Measurements from ENCODE around the gene GDPD3. TPM values are rescaled to one million over a fixed set of nuclear protein-coding genes. Genes with fewer than 3 reads are reported as not detected.

Gene GDPD3
- total and polyA plus RNA-seq, 2 experiments from 2014 or later, result 0.94 to 1.4 TPM

DNA sequence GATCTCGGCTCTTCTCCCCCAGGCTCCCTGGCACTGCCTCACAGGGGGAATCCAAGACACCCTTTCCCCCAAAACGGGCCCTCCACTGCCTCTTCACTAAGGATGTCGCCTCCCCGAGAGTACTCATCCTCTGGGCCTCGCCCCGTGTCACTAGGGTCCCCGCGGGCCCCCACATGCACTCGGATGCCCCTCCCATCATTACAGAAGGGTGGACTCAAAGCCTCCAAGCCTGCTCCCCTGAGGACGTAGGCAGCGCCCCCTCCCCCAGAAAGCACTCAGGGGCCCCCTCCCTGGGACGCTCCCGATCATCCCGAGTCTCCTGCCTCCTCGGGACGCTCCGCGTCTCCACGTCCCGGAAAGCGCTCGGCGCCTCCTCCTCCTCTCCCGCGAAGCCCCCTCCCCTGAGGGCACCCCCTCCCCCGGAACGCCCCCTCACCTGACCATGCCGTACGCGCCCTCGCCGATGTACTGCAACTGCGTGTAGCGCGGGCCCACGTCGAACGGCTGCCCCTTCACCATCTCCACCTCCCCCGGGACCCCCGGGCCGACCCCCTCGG, 9.3 kb upstream of the GDPD3 start (continued):
- TF ChIP-seq, protein P1, sequence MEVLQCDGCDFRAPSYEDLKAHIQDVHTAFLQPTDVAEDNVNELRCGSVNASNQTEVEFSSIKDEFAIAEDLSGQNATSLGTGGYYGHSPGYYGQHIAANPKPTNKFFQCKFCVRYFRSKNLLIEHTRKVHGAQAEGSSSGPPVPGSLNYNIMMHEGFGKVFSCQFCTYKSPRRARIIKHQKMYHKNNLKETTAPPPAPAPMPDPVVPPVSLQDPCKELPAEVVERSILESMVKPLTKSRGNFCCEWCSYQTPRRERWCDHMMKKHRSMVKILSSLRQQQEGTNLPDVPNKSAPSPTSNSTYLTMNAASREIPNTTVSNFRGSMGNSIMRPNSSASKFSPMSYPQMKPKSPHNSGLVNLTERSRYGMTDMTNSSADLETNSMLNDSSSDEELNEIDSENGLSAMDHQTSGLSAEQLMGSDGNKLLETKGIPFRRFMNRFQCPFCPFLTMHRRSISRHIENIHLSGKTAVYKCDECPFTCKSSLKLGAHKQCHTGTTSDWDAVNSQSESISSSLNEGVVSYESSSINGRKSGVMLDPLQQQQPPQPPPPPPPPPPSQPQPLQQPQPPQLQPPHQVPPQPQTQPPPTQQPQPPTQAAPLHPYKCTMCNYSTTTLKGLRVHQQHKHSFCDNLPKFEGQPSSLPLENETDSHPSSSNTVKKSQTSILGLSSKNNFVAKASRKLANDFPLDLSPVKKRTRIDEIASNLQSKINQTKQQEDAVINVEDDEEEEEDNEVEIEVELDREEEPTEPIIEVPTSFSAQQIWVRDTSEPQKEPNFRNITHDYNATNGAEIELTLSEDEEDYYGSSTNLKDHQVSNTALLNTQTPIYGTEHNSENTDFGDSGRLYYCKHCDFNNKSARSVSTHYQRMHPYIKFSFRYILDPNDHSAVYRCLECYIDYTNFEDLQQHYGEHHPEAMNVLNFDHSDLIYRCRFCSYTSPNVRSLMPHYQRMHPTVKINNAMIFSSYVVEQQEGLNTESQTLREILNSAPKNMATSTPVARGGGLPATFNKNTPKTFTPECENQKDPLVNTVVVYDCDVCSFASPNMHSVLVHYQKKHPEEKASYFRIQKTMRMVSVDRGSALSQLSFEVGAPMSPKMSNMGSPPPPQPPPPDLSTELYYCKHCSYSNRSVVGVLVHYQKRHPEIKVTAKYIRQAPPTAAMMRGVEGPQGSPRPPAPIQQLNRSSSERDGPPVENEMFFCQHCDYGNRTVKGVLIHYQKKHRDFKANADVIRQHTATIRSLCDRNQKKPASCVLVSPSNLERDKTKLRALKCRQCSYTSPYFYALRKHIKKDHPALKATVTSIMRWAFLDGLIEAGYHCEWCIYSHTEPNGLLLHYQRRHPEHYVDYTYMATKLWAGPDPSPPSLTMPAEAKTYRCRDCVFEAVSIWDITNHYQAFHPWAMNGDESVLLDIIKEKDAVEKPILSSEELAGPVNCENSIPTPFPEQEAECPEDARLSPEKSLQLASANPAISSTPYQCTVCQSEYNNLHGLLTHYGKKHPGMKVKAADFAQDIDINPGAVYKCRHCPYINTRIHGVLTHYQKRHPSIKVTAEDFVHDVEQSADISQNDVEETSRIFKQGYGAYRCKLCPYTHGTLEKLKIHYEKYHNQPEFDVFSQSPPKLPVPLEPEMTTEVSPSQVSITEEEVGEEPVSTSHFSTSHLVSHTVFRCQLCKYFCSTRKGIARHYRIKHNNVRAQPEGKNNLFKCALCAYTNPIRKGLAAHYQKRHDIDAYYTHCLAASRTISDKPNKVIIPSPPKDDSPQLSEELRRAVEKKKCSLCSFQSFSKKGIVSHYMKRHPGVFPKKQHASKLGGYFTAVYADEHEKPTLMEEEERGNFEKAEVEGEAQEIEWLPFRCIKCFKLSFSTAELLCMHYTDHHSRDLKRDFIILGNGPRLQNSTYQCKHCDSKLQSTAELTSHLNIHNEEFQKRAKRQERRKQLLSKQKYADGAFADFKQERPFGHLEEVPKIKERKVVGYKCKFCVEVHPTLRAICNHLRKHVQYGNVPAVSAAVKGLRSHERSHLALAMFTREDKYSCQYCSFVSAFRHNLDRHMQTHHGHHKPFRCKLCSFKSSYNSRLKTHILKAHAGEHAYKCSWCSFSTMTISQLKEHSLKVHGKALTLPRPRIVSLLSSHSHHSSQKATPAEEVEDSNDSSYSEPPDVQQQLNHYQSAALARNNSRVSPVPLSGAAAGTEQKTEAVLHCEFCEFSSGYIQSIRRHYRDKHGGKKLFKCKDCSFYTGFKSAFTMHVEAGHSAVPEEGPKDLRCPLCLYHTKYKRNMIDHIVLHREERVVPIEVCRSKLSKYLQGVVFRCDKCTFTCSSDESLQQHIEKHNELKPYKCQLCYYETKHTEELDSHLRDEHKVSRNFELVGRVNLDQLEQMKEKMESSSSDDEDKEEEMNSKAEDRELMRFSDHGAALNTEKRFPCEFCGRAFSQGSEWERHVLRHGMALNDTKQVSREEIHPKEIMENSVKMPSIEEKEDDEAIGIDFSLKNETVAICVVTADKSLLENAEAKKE (CRISPR knock-in tag; IDR thresholded peaks at IDR 0.05), result no peak
- TF ChIP-seq CREB1 (CRISPR knock-in tag; IDR thresholded peaks at IDR 0.05; ENCODE audit: low read depth) (no peak), NANOG (IDR thresholded peaks at IDR 0.05; ENCODE audit: borderline replicate concordance) (no peak), ZNF331 (CRISPR knock-in tag; IDR thresholded peaks at IDR 0.05; ENCODE audit: low read depth) (no peak), ZNF114 (CRISPR knock-in tag; IDR thresholded peaks at IDR 0.05) (no peak), EZH2phosphoT487 (IDR thresholded peaks at IDR 0.05; ENCODE audit: unreplicated experiment) (no peak), EZH2 (IDR thresholded peaks at IDR 0.05; ENCODE audit: low read depth, unreplicated experiment) (no peak)
- TF ChIP-seq, protein P2, sequence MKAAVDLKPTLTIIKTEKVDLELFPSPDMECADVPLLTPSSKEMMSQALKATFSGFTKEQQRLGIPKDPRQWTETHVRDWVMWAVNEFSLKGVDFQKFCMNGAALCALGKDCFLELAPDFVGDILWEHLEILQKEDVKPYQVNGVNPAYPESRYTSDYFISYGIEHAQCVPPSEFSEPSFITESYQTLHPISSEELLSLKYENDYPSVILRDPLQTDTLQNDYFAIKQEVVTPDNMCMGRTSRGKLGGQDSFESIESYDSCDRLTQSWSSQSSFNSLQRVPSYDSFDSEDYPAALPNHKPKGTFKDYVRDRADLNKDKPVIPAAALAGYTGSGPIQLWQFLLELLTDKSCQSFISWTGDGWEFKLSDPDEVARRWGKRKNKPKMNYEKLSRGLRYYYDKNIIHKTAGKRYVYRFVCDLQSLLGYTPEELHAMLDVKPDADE (IDR thresholded peaks at IDR 0.05), result no peak
- TF ChIP-seq, protein P3, sequence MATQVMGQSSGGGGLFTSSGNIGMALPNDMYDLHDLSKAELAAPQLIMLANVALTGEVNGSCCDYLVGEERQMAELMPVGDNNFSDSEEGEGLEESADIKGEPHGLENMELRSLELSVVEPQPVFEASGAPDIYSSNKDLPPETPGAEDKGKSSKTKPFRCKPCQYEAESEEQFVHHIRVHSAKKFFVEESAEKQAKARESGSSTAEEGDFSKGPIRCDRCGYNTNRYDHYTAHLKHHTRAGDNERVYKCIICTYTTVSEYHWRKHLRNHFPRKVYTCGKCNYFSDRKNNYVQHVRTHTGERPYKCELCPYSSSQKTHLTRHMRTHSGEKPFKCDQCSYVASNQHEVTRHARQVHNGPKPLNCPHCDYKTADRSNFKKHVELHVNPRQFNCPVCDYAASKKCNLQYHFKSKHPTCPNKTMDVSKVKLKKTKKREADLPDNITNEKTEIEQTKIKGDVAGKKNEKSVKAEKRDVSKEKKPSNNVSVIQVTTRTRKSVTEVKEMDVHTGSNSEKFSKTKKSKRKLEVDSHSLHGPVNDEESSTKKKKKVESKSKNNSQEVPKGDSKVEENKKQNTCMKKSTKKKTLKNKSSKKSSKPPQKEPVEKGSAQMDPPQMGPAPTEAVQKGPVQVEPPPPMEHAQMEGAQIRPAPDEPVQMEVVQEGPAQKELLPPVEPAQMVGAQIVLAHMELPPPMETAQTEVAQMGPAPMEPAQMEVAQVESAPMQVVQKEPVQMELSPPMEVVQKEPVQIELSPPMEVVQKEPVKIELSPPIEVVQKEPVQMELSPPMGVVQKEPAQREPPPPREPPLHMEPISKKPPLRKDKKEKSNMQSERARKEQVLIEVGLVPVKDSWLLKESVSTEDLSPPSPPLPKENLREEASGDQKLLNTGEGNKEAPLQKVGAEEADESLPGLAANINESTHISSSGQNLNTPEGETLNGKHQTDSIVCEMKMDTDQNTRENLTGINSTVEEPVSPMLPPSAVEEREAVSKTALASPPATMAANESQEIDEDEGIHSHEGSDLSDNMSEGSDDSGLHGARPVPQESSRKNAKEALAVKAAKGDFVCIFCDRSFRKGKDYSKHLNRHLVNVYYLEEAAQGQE (IDR thresholded peaks at IDR 0.05; ENCODE audit: unreplicated experiment), result no peak
- TF ChIP-seq, protein P4, sequence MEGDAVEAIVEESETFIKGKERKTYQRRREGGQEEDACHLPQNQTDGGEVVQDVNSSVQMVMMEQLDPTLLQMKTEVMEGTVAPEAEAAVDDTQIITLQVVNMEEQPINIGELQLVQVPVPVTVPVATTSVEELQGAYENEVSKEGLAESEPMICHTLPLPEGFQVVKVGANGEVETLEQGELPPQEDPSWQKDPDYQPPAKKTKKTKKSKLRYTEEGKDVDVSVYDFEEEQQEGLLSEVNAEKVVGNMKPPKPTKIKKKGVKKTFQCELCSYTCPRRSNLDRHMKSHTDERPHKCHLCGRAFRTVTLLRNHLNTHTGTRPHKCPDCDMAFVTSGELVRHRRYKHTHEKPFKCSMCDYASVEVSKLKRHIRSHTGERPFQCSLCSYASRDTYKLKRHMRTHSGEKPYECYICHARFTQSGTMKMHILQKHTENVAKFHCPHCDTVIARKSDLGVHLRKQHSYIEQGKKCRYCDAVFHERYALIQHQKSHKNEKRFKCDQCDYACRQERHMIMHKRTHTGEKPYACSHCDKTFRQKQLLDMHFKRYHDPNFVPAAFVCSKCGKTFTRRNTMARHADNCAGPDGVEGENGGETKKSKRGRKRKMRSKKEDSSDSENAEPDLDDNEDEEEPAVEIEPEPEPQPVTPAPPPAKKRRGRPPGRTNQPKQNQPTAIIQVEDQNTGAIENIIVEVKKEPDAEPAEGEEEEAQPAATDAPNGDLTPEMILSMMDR (conservative IDR thresholded peaks at IDR 0.05; ENCODE audit: low read depth in 2 of 2), result no peak
